GM18951 (cell line): ENCODE measurements around the gene KTN1.

Experiments
- POLR2A ChIP-seq: IDR thresholded peaks from 4 replicates; pipeline ENCODE4 v1.6.1; 2011; ENCODE audit warnings: mild to moderate bottlenecking; ENCODE audit not compliant: insufficient read length, insufficient read depth; ENCODE audit errors: extremely low read depth
- in situ Hi-C: fragments of 300-500 bp; cut with MboI; formaldehyde crosslinking; loops from one replicate; pipeline ENCODE4 v1.12.0; 2022; ENCODE audit warnings: low sequenced_read_pairs, mixed read lengths, inconsistent platforms; ENCODE audit not compliant: unreplicated experiment

Gene KTN1

DNA sequence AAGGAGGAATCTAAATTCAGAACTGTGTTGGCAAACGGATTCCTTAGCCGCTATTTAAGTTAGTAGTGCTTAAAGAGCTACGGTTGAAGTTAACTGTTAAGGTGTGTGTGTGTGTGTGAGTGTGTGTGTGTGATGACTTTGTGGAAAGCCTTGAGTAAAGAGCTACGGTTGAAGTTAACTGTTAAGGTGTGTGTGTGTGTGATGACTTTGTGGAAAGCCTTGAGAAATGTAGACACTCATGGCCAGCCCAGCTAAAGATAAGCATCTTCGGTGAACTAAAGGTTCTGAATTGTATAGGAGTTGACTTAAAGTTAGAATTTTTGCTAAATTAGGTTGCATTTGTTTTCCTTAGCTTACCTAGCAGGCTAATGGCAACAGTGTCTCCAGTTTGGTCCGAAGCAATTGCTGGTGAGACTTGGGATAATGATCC is 1.4 kb downstream of the KTN1 start:
- no peak for TF ChIP-seq POLR2A
- in situ Hi-C loops = no loop called here

DNA sequence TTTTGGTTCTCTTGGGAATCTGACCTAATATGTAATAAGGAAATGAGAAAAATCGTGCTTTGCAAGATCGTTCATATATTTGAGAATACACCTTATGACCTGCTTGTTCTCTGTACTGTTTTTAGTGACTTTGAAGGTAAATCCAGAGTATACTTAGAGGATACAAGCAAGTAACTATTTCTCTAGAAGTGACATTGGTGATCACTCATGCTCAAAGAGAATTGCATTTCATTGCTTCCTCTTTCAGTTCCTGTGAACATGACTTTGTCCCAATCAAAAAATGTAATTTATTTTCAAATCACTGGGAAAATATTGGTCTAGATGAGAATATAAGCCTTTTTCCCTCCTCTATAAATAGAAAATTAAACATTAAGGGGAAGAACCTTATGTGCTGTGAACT is 2.7 kb downstream of the KTN1 start:
- in situ Hi-C loops = no loop called here
- TF ChIP-seq POLR2A = no peak

DNA sequence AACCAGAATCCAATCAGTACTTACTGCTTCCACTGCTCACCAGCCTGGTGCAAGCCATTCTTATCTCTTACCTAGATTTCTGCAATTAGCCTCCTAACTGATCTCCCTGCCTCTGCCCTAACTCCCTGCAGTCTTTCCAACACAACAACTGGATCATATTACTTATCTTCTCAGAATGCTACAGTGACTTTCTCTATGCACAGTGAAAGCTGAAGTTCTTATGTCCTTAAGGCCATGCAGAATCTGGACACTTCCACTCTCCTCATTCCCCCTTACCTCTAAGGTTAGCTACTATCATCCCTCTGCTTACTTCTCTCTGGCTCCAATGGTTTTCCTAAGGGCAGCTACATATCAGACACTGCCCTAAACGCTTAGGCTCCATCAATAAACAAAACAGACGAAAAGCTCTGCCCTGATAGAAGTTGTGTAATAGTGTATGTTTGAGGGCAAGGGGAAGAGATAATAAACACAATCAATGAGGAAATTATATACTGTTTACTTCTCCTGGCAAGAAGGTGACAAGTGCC is 4.0 kb downstream of the KTN1 start:
- in situ Hi-C loops = no loop called here
- no peak for TF ChIP-seq POLR2A

DNA sequence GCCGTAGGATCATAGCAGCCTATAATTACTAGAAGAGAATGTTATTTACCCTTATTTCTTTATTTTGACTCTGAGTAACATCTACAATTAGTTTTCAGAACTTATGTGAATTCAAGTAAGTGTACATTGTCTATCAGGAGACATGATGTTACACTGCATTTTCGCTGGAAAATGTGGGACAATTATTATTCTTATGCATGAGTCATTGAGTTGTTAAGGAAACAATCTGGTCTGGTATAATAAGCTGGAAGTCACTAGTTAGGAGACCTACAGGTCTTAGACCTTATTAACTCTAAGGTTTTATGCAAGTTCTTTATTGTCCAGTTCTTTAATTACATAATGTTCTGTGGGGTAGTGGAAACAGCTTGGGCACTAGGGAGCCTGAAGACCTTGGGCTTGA is 5.8 kb downstream of the KTN1 start:
- TF ChIP-seq POLR2A = no peak
- in situ Hi-C loops = no loop called here

DNA sequence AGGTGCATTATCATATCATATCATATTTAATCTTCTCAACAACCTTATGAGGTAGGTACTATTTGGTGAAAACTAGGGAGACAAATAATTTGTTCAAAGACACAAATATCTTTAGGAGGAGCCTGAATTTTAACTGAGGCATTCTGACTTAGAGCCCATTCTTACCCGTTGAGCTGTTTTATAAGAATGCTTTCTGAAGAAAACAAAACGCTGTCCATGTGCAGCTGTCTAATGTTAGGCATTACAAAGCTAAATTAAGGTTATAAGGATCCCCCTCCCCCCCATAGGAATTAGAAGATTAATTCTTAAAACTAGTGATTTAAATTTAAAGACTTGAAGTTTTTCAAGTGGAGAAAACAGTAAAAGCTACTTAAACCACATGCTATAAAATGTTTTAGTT is 6.4 kb downstream of the KTN1 start:
- in situ Hi-C loops = no loop called here
- TF ChIP-seq POLR2A = no peak

DNA sequence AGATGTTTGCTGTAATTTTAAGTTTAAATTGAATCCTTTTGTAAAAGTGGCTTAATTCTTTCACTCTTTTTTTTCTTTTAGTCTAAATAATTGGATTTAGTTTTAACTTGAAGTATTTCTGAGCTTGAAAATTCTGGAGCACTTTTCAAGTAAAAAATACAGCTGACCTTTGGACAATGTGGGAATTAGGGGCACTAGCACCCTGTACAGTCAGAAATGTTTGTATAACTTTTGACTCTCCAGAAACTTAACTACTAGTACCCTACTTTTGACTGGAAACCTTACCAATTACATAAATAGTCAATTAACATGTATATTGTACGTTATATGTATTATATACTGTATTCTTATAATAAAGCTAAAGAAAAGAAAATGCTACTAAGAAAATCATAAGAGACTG is 7.8 kb downstream of the KTN1 start:
- no peak for TF ChIP-seq POLR2A
- in situ Hi-C loops = no loop called here

DNA sequence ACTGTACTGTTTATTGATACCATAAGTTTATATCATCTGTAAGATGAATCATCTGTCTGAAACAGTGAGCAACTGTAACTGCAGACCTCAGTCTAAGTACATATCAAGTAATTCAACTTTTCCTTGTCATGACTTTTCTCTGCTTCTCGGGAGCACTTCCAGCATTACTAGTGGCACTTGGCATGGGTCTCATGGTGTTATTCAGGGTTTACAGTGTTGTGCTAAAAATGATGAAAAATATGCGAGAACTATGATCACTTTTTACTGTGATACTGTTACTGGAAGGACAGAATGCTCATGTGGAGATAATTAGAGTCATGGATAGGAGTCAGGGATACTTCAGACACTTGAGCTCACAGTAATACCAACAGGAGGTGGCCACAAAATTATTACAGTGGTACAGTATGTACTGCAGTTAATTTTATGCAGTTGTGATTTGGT is 8.3 kb downstream of the KTN1 start:
- in situ Hi-C loops = no loop called here

DNA sequence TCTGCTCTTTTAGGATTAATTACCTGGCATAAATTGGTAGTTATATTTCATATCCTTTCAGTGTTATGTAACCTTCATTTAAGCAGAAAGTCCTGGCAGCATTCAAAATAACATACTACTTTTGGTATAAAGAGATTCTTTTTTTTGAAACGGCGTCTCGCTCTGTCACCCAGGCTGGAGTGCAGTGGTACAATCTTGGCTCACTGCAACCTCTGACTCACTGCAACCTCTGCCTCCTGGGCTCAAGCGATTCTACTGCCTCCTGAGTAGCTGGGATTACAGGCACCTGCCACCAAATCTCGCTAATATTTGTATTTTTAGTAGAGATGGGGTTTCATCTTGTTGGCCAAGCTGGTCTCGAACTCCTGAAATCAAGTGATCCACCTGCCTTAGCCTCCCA is 9.2 kb downstream of the KTN1 start:
- no peak for TF ChIP-seq POLR2A
- in situ Hi-C loops = no loop called here

More for the DNA sequence above, 8.3 kb downstream of the KTN1 start:
- TF ChIP-seq POLR2A = no peak

DNA sequence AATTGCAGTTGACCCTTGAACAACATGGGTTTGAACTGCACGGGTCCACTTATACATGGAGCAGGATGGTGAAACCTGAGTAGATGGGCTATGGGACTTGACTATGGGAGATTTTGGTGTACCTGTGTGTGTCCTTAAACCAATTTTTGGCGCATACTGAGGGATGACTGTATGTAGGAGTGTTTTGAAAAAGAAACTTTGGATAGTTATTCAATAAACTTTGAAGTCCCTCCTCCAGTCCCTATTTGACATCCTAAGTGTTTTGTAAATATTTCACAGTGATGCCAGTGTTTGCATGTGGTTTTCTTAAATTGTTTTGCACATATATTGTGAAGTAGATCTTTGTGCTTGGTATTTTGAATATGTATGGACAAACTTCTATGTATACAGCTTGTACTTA is 12.4 kb downstream of the KTN1 start:
- TF ChIP-seq POLR2A = no peak
- in situ Hi-C loops = no loop called here

DNA sequence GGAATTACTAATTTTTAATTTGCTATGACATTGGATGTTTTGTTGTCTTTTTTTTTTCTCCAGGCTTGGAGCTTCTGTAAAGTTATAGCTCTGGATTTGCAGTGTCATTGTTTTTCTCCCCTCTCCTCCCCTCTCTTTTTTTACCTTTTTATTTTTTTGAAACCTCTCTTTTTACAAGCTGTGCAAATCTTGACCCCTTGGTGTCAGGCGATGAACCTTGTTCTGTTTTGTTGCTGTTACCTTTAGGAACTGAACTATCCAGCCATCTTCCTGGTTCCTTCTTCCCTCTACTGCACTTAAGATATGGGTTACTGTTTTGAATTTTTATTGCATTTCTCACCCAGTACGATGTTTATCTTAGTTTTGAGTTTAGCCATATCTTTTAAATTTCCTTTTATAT is 13.7 kb downstream of the KTN1 start:
- no peak for TF ChIP-seq POLR2A
- in situ Hi-C loops = no loop called here

DNA sequence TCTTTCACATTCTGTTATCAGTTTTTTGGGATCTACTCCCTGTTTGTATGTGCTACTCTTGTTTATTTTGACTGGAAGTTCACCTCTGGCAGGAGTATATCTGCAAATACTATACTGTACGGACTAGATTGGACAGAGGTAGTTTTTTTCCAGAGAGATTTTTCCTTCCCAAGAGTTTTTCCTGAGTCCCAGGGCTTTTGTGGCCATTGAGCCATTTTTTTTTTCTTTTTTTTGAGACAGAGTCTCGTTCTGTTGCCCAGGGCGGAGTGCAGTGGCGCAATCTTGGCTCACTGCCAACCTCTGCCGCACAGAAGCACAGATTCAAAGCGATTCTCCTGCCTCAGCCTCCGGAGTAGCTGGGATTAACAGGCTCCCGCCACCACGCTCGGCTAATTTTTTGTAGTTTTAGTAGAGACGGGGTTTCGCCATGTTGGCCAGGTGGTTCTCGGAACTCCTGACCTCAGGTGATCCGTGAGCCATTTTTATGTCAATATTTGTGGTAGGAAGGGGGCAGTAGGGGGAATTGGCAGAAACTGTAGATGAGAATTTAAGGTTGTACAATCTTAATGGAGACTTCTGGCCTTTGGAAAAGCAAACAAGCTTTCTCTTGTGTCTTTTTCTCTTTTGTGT is 19.4 kb downstream of the KTN1 start:
- in situ Hi-C loops = no loop called here
- no peak for TF ChIP-seq POLR2A

DNA sequence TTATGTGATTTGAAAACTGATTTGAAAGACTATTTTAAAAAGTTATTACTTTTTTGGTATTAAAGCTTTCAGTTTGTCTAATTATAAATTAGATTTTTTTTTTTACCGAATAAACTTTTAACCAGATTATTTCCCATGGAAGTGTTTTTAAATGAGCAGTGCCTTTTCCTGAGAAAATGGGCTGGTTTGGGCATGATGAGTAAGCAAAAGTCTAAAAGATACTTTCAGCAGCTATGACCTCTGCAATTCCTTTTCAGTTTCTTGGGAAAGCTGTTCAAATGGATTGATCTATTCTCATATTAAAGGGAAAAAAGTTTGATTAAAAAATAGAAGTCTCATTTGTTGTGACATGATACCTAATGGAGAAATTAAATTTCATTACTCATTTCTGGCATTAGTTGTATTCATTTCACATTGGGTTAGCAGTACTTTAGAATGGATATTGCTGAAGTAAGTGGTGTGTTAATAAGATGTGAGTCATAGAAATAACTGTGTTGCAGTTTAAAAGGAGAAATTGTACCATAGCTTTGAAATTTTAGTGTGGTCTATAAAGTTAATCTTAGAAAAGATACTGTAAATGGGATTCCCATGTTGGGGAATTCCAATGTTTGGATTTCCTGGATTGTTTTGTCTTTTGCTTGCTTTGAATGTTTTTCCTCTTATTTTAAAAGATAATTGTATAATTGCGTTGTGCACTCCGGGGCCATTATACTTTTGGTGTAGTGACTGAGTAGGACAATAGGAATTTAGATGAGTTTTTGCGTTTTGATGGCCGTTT is 21.0 kb downstream of the KTN1 start:
- in situ Hi-C loops = no loop called here
- no peak for TF ChIP-seq POLR2A

DNA sequence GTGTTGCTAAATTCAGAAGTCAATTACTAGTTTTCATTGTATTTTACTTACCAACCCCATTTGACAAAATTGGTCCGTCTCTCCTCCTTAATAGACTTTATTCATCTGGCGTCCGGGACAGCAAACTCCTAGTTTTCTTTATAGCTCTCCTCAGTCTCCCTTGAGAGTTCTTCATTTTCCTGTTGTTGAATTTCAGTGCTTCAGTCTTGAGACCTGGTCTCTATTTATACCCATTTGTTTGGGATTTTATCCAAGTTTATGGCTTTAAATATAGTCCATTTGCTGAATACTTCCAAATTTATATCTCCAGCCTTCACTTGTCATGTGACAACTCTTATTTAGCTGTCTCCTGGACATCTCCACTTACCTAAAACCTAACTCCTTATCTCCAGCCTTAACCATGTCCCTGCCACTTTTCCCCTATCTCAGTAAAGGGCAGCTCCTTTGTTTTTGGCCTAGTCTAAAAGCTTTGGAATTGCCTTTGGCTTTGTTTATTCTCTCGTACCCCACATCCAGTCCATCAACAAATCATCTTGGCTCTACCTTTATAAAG is 23.5 kb downstream of the KTN1 start:
- in situ Hi-C loops = no loop called here
- TF ChIP-seq POLR2A = no peak

DNA sequence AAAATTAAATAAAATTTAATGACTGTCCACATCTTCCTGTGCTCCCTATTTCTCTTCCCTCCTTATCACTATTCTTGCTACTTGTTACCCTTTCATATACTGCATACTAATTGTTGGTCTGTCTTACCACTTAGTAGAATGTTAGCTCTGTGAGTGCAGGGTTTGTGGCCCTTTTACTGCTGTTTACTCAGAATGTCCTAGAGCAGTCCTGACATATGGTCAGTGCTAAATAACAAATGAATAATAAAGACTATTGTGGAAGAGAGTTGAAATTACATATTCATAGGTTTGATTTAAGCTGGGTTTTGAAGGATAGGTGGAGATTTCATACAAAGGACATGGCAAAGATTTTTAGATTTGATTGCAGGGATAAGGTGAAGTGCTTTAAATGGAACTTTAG is 24.5 kb downstream of the KTN1 start:
- in situ Hi-C loops = no loop called here
- no peak for TF ChIP-seq POLR2A
